ENCODE measurements around the gene VAV3. TPM values are rescaled to one million over a fixed set of nuclear protein-coding genes. Genes with fewer than 3 reads are reported as not detected.

The VAV3 gene
- total RNA-seq, 4 donors from 2014 or later = 2.2 to 20.4 (median 4.0) TPM

GRCh38 chr1:107972391-107973180 lies 7.6 kb upstream of the VAV3 start:
- TF ChIP-seq POLR2A (IDR thresholded peaks at IDR 0.05) = no peak
- no peak for TF ChIP-seq EP300 (IDR thresholded peaks at IDR 0.05)
- TF ChIP-seq, protein P1, sequence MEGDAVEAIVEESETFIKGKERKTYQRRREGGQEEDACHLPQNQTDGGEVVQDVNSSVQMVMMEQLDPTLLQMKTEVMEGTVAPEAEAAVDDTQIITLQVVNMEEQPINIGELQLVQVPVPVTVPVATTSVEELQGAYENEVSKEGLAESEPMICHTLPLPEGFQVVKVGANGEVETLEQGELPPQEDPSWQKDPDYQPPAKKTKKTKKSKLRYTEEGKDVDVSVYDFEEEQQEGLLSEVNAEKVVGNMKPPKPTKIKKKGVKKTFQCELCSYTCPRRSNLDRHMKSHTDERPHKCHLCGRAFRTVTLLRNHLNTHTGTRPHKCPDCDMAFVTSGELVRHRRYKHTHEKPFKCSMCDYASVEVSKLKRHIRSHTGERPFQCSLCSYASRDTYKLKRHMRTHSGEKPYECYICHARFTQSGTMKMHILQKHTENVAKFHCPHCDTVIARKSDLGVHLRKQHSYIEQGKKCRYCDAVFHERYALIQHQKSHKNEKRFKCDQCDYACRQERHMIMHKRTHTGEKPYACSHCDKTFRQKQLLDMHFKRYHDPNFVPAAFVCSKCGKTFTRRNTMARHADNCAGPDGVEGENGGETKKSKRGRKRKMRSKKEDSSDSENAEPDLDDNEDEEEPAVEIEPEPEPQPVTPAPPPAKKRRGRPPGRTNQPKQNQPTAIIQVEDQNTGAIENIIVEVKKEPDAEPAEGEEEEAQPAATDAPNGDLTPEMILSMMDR (IDR thresholded peaks at IDR 0.05) = no peak
- no peak overlapping the region for H3K4me3 ChIP-seq
- no peaks in the 10 kb centered on the region for H3K27me3 ChIP-seq
- H3K27ac ChIP-seq = no peak overlapping the region
- WGBS, 2 donors = 54 to 56% methylated on average over 3 of the region's 3 CpGs
- no peak for DNase-seq (ENCODE audit: low spot score in 2 of 2)
- H3K9me3 ChIP-seq = no peaks in the 10 kb centered on the region
- no peaks in the 10 kb centered on the region for H3K36me3 ChIP-seq
- H3K4me1 ChIP-seq = no peaks in the 10 kb centered on the region

- H3K27me3 ChIP-seq = no peaks in the 10 kb centered on the region
- WGBS, 2 donors = 83 to 87% methylated on average over 8 of the region's 8 CpGs
- DNase-seq (ENCODE audit: low spot score in 2 of 2) = no peak
Measured at GRCh38 chr1:107966550-107966949, 1.6 kb upstream of the VAV3 start.

GRCh38 chr1:107964336-107965109 lies 457 bp downstream of the VAV3 start:
- Histone ChIP-seq H3K9me3 (no peaks in the 10 kb centered on the region), H3K4me3 (peak overlapping the region; percentile 30 to 59 (median 52)), H3K27me3 (no peaks in the 10 kb centered on the region), H3K27ac (peak overlapping the region in 3 of 4 donors; percentile 18 to 70 (median 67)), H3K4me1 (peaks cover 0 to 25% (median 3%) of the 10 kb centered on the region in 4 donors), H3K36me3 (no peaks in the 10 kb centered on the region)
- TF ChIP-seq EP300 (IDR thresholded peaks at IDR 0.05) = no peak
- WGBS, 2 donors = 0 to 2% methylated on average over 24 to 30 of the region's 79 CpGs
- no peak for DNase-seq (ENCODE audit: low spot score in 2 of 2)

More at GRCh38 chr1:107966550-107966949, 1.6 kb upstream of the VAV3 start:
- Histone ChIP-seq H3K27ac (no peak overlapping the region), H3K36me3 (no peaks in the 10 kb centered on the region), H3K4me3 (no peak overlapping the region), H3K4me1 (peaks cover 0 to 25% (median 3%) of the 10 kb centered on the region in 4 donors), H3K9me3 (no peaks in the 10 kb centered on the region)
- no peak for TF ChIP-seq POLR2A (IDR thresholded peaks at IDR 0.05)

DNA sequence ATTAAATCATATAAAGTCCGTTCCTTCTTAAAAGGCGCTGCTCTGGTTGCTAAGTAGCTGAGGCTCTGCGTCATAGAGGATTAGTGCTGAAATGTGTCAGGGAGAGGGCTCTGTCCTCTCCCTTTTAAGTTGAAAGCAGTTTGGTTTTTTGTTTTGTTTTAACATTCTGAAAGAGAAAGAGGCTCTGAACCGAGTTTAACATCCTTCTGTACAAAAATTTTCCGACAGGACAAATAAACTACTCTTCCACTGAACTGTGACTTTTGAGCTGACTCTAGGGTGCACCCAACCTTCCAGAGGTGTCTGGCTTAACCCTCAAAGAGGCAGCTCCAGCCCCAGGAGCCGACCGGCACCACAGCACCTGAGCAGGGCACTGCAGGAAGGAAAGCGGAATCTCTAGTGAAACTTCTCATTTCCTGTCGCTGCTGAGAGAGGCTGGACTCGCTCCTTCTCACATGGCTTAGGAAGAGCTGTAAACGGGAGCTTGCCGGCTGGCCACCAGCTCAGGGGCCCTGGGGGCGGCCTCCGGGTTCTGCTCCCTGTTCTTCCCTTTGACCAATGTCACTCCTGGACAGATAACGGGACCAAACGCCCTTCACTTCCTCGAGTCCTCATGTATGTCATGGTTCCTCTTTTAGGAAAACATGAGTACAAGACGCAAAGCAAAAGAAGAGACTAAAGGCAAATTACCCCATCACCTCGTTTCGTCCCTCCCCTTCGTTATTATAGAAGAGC lies 1.2 kb downstream of the VAV3 start:
- TF ChIP-seq, protein P1 (IDR thresholded peaks at IDR 0.05) = no peak
- TF ChIP-seq EP300 (IDR thresholded peaks at IDR 0.05) (no peak), POLR2A (IDR thresholded peaks at IDR 0.05) (no peak)
- H3K4me1 ChIP-seq = peaks cover 0 to 25% (median 3%) of the 10 kb centered on the region in 4 donors
- peak in 1 of 2 donors; percentile 13 for DNase-seq (ENCODE audit: low spot score in 2 of 2)
- no peaks in the 10 kb centered on the region for H3K36me3 ChIP-seq
- no peaks in the 10 kb centered on the region for H3K27me3 ChIP-seq
- H3K9me3 ChIP-seq = no peaks in the 10 kb centered on the region
- peak overlapping the region; percentile 30 to 59 (median 52) for H3K4me3 ChIP-seq
- H3K27ac ChIP-seq = peak overlapping the region in 3 of 4 donors; percentile 45 to 70 (median 67)
- WGBS, 2 donors = 6 to 8% methylated on average over 19 to 21 of the region's 21 CpGs

DNA sequence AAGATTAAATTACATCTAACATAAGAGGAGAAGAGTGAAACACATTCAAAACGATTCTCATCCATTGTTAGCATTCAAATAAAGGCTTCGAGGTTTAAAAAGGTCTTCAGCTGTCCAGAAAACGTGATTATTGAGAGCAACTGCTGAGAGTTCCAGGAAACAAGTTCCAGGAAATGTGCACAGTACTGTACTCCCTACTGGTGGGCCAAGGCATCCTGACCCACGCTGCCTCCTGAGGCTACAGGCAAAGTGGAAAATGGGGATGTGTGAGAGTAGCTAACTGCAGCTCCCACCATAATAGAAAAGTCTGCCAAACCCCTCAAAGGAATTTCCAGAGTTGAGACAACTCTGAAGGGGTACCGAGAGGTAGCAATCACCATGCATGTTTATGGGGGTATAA lies 2.0 kb downstream of the VAV3 start:
- 40 to 49% methylated on average over 5 of the region's 5 CpGs for WGBS, 2 donors
- DNase-seq (ENCODE audit: low spot score in 2 of 2) = no peak
- TF ChIP-seq, protein P1 (IDR thresholded peaks at IDR 0.05) = no peak
- TF ChIP-seq EP300 (IDR thresholded peaks at IDR 0.05) (no peak), POLR2A (IDR thresholded peaks at IDR 0.05) (no peak)
- Histone ChIP-seq H3K4me3 (peak overlapping the region in 1 of 4 donors; percentile 59), H3K36me3 (no peaks in the 10 kb centered on the region), H3K4me1 (peaks cover 0 to 25% (median 3%) of the 10 kb centered on the region in 4 donors), H3K27ac (peak overlapping the region in 1 of 4 donors; percentile 70), H3K27me3 (no peaks in the 10 kb centered on the region), H3K9me3 (no peaks in the 10 kb centered on the region)
